Activated effector memory CD4-positive, alpha-beta T cell treated with Interleukin-2 at 50 U/mL for 16 hours (primary cell): ENCODE measurements around the gene ZNF385B.
"Not testable (repeated sequence)": the region's sequence is repeated elsewhere in the genome, so short reads cannot be mapped to it uniquely, and the experiment has no call there.

Experiments
- DNase-seq: peaks from one replicate; pipeline ENCODE4 v3.0.0-alpha.2; 2020

ZNF385B gene

DNA sequence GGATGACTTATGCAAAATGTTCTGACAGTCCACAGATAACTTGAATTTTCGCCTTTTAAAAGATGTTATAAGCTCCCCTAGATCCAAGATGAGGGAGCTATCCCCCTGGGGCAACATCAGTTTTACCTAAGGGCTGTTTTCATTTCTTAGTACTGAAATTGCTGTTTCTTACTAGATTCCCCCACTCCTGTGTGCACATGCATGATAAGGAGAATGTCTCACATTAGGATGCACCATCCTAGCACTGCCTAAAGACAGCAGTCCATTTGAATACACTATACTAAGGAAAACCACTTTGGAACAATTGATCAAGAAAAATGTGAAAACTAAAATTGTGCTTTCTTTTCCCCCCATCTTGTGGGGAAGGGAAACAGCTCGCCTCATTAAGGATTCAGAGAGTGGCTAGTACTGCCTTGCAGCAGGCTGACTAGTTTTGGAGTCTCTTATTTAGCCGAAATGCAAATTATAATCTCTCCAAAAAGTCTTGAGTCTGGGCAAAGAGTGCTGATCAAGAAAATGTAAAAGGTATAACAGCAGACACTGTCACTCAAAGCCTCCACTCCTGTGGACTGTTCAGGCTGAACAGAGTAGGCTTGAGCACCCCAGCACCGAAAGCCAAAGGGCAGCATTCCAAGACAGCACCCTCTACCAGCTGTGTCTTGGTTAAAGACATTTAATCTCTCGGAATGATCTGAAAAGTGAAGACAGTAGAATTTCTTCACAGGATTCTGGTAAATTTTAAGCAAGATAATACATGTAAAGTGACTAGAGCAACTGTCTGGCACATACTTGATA, 65.0 kb downstream of the ZNF385B start:
- no peak for DNase-seq

DNA sequence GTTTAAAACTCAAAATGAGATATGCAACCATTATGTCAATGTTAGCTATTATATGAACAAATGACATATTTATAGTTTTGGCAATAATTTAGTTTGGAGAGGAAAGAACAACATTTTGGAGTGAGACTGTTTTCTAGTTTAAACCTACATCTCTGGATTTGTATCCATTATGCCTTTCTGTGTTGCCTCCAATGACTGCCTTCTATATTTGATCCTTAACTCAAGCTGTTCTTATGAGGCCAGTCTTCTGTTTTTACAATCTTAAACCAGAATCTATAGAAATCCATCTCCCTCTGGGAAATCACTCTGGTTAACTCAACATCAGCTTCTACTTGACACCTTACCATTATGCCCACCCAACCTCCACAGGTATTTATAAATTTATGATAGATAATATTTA, 67.5 kb downstream of the ZNF385B start:
- DNase-seq: no peak

GRCh38 chr2:179793238-179793637, 68.2 kb downstream of the ZNF385B start:
- no peak for DNase-seq

- DNase-seq: no peak
These were observed 70.9 kb downstream of the ZNF385B start for GRCh38 chr2:179790235-179791217.

- DNase-seq: no peak
These were observed 73.3 kb downstream of the ZNF385B start for GRCh38 chr2:179788104-179788503.

GRCh38 chr2:179787601-179788000, 73.8 kb downstream of the ZNF385B start:
- no peak for DNase-seq

DNA sequence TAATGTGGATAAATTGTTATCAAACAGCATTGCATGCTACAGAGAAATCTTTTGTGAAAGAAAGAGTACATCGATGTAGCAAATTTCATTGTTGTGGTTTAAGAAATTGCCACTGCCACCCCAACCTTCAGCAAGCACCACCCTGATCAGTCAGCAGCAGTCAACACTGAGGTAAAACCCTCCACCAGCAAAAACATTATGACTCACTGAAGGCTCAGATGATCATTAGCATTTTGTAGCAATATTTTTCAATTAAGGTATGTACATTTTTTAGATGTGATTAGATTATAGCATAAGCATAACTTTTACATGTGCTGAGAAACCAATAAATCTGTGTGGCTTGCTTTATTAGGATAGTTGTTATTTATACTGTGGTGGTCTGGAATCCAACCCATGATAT, 75.5 kb downstream of the ZNF385B start:
- no peak for DNase-seq

DNA sequence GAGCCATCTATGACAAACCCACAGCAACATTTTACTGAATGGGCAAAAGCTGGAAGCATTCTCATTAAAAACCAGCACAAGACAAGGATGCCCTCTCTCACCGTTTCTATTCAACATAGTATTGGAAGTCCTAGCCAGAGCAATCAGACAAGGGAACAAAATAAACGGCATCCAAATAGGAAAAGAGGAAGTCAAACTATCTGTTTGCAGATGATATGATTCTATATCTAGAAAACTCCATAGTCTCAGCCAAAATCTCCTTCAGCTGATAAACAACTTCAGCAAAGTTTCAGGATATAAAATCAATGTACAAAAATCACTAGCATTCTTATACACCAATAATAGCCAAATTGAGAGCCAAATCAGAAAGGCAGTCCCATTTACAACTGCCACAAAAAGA, 79.1 kb downstream of the ZNF385B start:
- not testable (repeated sequence) for DNase-seq

DNA sequence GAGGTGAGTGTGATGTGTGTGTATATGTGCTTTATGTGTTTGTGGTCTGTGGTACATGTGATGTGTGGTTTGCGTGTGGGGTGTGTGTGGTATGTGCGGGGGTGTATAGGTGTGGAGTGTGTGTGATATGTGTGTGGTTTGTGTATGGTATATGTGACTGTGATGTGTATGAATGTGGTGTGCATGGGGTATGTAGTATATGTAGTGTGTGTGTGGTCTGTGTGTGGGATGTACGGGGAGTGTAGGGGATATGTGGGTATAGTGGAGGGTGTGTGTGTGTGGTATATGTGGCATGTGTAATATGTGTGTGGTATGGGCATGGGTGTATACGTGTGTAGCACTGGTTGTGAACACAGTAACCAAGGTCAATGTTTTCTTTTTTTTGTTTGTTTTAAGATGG, 87.4 kb downstream of the ZNF385B start:
- no peak for DNase-seq

- DNase-seq: no peak
These were observed 89.1 kb downstream of the ZNF385B start for GRCh38 chr2:179772346-179772745.

DNA sequence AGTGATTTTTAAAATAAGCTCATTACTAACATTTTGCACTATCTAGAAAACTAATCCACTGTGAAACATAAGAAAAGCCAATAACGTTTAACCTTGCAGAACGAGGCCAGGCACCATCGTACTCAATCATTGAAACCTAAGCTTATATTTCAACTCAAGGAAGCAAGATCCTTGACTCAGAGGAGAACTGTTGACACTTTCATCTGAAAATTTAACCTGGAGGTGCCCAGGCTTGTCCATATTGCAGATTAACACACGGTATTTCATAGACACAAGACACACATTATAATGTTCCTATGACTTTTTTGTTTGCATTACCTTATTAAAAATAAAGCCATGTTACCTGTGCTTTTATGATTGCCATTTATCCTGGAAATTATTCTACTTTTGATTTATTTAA, 89.6 kb downstream of the ZNF385B start:
- DNase-seq: no peak

GRCh38 chr2:179770029-179770428, 91.4 kb downstream of the ZNF385B start:
- DNase-seq: no peak

DNA sequence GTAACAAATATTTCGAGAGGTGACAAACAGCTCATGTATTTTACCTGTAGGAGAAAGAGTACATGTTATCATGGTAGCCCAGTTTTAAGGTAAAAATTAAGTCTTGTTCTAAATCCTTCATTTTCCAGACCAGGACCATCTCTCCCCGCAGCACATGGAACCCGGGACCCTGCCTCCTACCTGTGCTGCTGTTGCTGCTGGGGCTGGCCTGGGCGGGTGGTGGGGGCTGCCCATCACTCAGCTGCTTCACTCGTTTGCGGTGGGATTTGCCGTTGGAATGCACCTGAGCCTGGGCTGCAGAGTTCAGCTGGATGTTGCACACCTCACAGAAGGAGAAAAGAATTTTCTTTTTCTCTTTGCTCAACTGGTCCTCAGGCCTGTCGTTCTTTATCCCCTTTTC, 92.1 kb downstream of the ZNF385B start:
- no peak for DNase-seq

- no peak for DNase-seq
These were observed 92.6 kb downstream of the ZNF385B start for GRCh38 chr2:179768765-179769164.

DNA sequence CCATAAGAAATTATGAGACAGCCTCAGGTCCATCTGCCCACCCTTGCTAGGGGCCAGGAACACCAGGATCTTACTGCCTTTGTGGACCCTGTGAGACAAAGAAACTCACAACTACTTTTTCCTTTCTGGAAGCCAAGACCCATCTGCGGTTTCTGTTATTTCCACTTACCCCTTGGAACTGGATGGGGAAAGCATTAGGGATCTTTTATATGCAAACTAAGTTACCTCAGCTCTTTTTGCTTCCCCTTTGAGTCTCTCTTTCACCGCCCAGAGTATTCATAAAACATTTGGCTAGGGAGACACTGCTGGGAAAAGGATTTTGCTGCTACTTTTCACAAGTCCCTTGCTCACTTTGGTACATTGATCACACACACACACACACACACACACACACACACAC, 95.7 kb downstream of the ZNF385B start:
- DNase-seq: no peak

GRCh38 chr2:179764710-179765109, 96.7 kb downstream of the ZNF385B start:
- DNase-seq: no peak

DNA sequence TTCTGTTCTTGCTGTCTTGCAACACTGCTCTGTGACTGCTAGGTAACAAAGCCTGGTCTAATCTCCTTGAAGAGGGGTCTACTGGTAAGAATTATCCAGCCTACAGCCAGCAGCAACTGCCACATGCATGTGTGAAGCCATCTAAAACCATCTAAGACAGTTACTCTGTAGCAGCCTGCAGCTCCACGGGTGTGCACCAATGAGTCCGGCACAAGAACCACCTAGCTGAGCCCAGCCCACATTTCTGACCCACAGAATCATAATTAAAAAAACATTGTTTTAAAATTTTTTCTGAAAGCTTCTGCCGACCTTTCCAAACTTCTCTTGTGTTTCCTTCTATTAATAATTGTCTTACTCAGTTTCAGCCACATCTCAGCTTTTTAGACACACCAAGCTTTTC, 102.8 kb downstream of the ZNF385B start:
- no peak for DNase-seq

DNA sequence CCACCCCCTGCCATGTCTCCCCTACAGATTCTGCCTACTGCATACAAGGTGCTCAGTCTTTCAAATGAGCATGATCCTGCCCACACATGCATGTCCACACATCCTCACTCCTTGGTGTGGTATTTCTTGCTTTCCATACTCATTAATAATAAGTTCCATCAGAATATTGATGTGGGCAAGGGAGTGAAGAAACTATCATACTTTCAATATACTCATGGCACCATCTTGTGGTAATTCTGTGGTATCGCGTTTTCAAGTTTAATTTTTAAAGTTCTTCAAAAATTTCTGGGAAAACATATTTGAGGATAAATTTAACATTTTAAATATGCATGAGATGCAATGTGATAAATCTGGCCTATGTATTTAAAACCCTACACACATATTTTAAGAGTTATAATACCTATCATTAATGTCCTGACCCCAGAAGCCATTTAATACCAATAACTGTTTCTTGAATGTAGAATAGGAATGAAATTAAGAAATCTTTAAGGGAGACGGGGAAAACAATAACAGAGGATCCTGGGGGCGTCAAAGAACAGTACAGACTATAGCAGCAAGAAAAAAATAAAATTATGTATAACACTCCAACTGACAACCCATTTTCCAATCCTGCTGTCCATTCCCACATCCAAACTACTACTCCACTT, 110.1 kb downstream of the ZNF385B start:
- DNase-seq: no peak

DNA sequence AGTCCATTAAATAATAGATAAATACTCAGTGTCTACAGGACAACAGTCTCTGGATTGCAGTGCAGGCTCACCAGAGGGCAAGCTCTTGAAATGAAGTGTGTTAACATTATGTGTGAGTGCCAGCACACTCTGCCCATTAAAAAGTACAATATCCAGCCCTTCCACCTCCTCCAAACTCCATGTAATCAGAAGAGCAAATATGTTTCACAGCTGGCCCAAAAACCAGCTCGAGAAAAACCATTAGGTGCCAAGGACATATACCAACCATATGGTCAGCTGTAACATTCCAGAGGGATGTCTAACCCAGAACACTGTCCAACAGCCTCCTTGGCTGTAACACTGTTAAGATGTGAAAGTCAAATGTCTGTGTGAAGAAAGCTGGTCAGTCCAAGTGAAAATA, 112.2 kb downstream of the ZNF385B start:
- DNase-seq: no peak

GRCh38 chr2:179746981-179747380, 114.4 kb downstream of the ZNF385B start:
- DNase-seq: no peak

- no peak for DNase-seq
These were observed 115.7 kb downstream of the ZNF385B start for GRCh38 chr2:179745635-179746256.

- DNase-seq: no peak
These were observed 117.0 kb downstream of the ZNF385B start for GRCh38 chr2:179744401-179744800.

- DNase-seq: no peak
These were observed 120.1 kb downstream of the ZNF385B start for GRCh38 chr2:179741317-179741716.
